SHP77 (cell line): Measurements from ENCODE around the gene EVX1.

Source experiments
- DNase-seq, 2 experiments: peaks; one replicate each; lab custom pipeline; 2025; lab: John Stamatoyannopoulos, UW

Gene EVX1

GRCh38 chr7:27235387-27236311, 7.0 kb upstream of the EVX1 start:
- no peak for DNase-seq

DNA sequence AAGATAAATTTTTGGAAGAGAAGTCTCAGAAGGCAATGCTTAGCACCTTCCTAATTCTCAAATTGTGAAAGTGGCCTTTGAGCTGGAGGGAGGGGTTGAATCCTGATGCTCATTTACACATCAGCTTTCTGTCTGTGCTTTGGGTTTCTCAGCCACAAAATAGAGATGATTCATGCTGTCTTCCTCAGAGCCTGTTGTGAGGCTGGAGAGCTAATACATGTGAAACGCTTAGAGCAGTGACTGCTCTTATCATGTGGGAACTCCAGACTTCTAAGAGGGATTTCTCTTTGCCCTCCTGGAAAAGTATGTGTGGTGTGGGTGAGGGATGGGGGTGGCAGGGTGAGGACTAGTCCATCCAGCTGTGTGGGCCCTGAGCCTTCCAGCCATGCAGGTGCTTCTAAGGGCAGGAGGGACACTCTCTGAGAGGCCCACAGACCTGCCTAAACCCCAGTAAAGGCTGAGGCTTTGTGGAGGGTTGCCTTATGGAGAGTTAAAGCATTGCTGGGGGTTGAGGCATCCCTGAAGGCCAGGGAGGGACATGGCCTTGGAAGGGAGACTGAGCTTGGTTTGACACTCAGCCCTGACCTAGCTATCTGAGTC, 4.8 kb upstream of the EVX1 start:
- DNase-seq = no peak

- DNase-seq = no peak
Measured at GRCh38 chr7:27238979-27239386, 3.6 kb upstream of the EVX1 start.

DNA sequence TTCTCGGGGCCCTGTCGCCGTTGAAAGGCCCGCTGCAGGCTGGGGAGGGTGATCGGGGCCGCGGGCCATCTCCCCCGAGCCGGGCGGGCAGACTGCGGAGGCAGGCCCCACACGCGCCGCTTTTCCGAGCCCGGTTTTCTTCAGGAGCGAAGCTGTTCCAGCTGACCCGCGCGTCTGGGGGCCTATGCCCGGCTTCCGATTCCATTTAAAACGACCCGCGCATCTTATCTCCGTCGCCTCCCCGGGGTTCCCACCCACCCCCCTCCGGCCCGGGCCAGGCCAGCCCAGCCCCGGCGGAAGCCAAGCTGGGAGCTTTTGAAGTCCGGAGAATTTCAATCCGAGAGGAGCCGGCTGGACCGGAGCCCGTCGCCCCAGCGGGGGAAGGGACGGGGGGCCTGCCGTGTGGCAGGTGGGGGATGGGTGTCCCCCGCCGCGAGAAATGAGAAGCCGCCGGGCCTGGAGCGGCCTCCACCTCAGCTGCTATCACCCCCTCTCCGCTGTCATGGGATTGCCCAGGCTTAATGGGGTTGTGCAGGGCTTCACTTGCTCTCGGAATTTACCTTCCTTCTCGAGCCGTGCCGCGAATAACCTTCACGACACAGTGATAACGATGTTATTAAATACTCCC, 3.1 kb upstream of the EVX1 start:
- DNase-seq = no peak

GRCh38 chr7:27240015-27240731, 2.4 kb upstream of the EVX1 start:
- no peak for DNase-seq

- DNase-seq = no peak
Measured at GRCh38 chr7:27241189-27242056, 1.2 kb upstream of the EVX1 start.

DNA sequence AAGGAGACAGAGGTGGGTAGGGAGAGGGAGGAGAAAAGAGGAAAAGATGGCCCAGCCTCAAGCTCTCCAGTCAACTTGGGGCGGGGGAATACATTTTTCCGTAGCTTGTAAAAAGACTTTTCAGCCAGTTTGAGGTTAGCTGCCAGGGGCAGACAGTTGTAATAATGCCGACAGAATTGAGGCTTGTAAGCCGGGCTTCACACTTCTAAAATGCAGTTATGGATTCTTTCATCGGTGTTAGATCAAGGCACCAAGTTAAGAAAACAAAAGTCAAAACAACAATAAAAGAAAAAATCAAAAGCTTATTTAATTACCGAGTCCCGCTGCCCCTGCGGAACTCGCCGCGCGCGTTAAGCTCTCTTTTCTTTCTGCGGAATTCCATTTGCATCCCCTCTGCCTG, 448 bp upstream of the EVX1 start:
- DNase-seq = no peak

- no peak for DNase-seq
Measured at GRCh38 chr7:27243340-27244163, 950 bp downstream of the EVX1 start.

DNA sequence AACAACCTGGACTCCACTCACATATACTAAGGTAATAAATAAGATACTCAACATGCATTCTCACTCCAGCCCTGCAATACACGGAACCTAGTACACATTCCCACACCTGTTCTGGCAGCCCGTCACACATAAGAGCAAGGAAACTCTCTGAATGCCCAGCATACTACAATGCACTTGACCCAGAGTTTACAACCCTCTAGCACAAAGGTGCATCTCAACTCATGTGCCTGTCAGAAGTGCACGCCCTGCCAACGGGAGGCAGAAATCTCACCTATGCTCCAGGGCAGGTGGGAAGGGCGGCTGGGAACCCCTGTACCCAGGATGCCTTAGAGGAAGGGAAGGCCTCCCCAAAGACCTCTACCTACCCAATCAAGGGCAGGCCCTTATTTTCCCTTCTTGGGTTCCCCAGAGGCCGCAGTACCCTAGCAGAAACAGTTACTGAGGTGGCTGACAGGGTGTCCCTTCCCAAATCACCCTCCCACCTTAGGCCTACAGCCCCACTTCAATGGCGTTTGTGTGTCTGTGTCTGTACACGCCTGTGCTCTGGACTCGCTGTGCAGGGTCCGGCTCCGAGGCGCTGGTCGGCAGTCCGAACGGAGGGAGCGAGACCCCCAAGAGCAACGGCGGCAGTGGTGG, 2.0 kb downstream of the EVX1 start:
- DNase-seq = no peak

DNA sequence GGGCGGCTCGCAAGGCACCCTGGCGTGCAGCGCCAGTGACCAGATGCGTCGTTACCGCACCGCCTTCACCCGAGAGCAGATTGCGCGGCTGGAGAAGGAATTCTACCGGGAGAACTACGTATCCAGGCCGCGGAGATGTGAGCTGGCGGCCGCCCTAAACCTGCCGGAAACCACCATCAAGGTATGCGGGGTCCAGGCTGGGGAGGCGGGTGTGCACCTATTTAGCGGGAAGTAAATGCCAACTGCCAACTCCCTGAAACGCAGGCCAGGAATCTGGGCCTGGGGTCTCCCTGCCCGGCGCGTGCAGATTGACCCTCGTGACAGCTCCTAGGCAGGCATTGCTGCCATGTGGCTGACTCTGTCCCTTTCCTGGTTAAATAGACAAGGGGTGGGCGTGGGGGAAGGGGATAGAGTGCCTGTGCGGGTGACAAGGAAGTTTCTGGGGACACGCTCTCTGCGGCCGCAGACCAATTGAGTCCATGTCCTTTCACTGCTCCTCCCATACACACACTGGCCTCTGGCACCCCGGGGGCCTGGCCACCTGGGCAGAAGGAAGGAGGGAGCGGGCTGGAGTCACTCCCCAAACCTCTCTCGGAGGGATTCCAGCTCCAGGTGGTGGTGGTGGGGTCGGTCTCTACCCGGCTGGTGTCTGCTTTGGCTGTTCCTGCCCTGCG, 2.7 kb downstream of the EVX1 start:
- no peak for DNase-seq

GRCh38 chr7:27245798-27246691, 3.4 kb downstream of the EVX1 start:
- DNase-seq = no peak

DNA sequence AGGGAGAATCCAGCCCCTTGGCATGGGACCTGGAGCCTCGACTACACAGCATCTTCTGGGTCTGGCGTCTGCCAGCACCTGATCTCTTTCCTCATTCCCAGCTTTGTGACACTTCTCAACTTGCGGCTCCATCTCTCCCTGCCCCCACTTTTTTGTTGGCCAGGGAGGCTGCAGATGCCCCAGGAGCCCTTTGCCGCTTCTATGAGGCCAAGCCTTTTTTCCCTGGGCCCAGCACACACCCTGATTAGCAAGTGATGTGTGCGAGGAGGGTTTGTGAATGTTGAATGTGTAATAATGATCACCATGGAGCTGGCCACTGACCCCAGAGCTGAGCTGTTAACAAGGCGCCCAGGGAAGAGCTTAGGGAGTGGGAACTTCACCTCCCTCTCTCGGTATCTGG, 4.4 kb downstream of the EVX1 start:
- DNase-seq = no peak

GRCh38 chr7:27247452-27248426, 5.1 kb downstream of the EVX1 start:
- no peak for DNase-seq

- no peak for DNase-seq
Measured at GRCh38 chr7:27248427-27248806, 5.8 kb downstream of the EVX1 start.

DNA sequence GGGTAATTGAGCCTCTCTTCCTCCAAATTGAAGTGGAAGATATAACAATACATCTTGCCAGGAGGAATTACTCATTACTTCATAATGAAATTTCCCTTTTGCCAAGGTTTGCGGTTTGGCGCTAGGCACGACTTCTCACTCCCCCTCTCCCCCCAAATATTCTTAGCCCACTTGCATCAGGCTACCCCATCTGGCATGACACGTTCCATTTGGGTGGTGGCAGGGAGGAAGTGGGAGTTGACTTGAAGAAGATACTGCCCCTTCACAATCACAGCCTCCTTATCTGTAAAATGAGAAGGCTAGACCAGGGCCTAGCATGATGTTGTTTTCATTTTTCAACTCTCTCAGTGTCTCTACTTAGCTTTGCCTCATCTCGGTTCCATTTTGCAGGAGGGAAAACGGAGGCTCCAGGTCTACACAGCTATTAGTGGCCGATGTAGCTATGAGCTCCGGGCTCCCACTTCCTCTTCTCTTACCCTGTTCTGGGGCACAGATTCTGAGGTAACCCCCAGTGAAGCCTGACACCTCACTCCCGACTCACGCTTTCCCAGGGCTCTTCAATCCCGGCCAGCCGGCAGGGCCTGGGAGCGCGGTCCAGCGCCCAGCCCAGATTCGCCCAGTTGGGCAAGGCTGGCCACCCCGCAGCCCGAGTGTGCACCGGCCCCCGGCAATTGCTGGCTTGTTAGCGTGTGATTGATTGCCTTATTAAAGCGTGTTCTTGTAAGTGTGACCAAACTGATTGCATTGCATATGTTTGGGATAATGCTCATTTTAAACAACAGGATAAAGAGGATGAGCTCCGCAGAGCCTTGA, 6.5 kb downstream of the EVX1 start:
- DNase-seq = no peak
